GM23338 (cell line): ENCODE measurements around the gene PPP2R2D. TPM values are rescaled to one million over a fixed set of nuclear protein-coding genes. Genes with fewer than 3 reads are reported as not detected.

Experiments
- ATAC-seq: fragments of 200-7000 bp; cut with Tn5 transposase; 3 replicates; pipeline ENCODE4 v1.9.1; 2020
- DNase-seq: peaks from one replicate; pipeline ENCODE4 v3.0.0-alpha.2; 2015; ENCODE audit warnings: low spot score
- H2AFZ ChIP-seq: fragments of 200-600 bp; sonication (generic); 2 replicates; pipeline ENCODE4 v1.8.0; 2016; ENCODE audit warnings: antibody characterized with exemption, mild to moderate bottlenecking, moderate library complexity
- H3F3A ChIP-seq: fragments of 200-600 bp; sonication (generic); replicated peaks from 2 replicates; pipeline ENCODE4 v1.8.0; 2017; ENCODE audit warnings: antibody characterized with exemption, mixed run types, low read depth
- H3K27ac ChIP-seq: fragments of 200-600 bp; sonication (generic); 2 replicates; pipeline ENCODE4 v1.6.1; 2016; ENCODE audit warnings: low read depth
- H3K27me3 ChIP-seq: fragments of 200-600 bp; sonication (generic); 2 replicates; pipeline ENCODE4 v1.8.0; 2016; ENCODE audit warnings: mild to moderate bottlenecking, mixed run types, moderate library complexity; ENCODE audit not compliant: insufficient read depth
- H3K36me3 ChIP-seq: fragments of 200-600 bp; sonication (generic); 2 replicates; pipeline ENCODE4 v1.8.0; 2016; ENCODE audit warnings: mild to moderate bottlenecking; ENCODE audit not compliant: insufficient read depth
- H3K4me1 ChIP-seq: fragments of 200-600 bp; sonication (generic); 2 replicates; pipeline ENCODE4 v1.8.0; 2016; ENCODE audit warnings: mild to moderate bottlenecking, moderate library complexity; ENCODE audit not compliant: insufficient read depth
- H3K4me2 ChIP-seq: fragments of 200-600 bp; sonication (generic); 2 replicates; pipeline ENCODE4 v1.7.1; 2017; ENCODE audit warnings: mixed run types
- H3K4me3 ChIP-seq: fragments of 200-600 bp; sonication (generic); 2 replicates; pipeline ENCODE4 v1.6.1; 2016; ENCODE audit warnings: mixed run types
- H3K79me2 ChIP-seq: fragments of 200-600 bp; sonication (generic); replicated peaks from 2 replicates; pipeline ENCODE4 v1.8.0; 2017; ENCODE audit warnings: mild to moderate bottlenecking; ENCODE audit not compliant: insufficient read depth
- H3K9me2 ChIP-seq: fragments of 200-600 bp; sonication (generic); 2 replicates; pipeline ENCODE4 v1.8.0; 2017; ENCODE audit not compliant: insufficient read depth
- H4K20me1 ChIP-seq: fragments of 200-600 bp; sonication (generic); replicated peaks from 2 replicates; pipeline ENCODE4 v1.8.0; 2017; ENCODE audit warnings: mild to moderate bottlenecking; ENCODE audit not compliant: insufficient read depth
- H3K27ac Mint-ChIP-seq: 2 replicates; pipeline ENCODE4 v1.8.0; 2020; ENCODE audit warnings: inconsistent platforms, mild to moderate bottlenecking, moderate library complexity, mixed read lengths
- H3K27me3 Mint-ChIP-seq: 3 replicates; pipeline ENCODE4 v1.8.0; 2022; ENCODE audit warnings: low read depth, mild to moderate bottlenecking, moderate library complexity, mixed read lengths, inconsistent platforms; ENCODE audit not compliant: insufficient read depth, poor library complexity
- H3K36me3 Mint-ChIP-seq: 3 replicates; pipeline ENCODE4 v1.8.0; 2021; ENCODE audit warnings: low read depth, mild to moderate bottlenecking, inconsistent platforms, moderate library complexity, mixed read lengths
- H3K4me1 Mint-ChIP-seq: 3 replicates; pipeline ENCODE4 v1.8.0; 2020; ENCODE audit warnings: mild to moderate bottlenecking, inconsistent platforms, mixed read lengths
- H3K4me3 Mint-ChIP-seq: 3 replicates; pipeline ENCODE4 v1.8.0; 2021; ENCODE audit warnings: moderate library complexity, mild to moderate bottlenecking, inconsistent platforms, mixed read lengths
- H3K9me3 Mint-ChIP-seq: 3 replicates; pipeline ENCODE4 v1.8.0; 2020; ENCODE audit warnings: moderate library complexity, mild to moderate bottlenecking, inconsistent platforms, mixed read lengths
- CREB1 ChIP-seq: fragments of 250-450 bp; sonication (Bioruptor Pico); IDR thresholded peaks from 2 replicates; pipeline ENCODE4 v1.5.0; 2020; ENCODE audit warnings: low read depth, mild to moderate bottlenecking, moderate library complexity
- CTCF ChIP-seq, 2 experiments: fragments of 200-600 bp in 1 of 2; sonication (generic) in 1 of 2; conservative IDR thresholded peaks; 2 replicates each; pipeline versions ENCODE4 v1.5.1 to v1.6.1; 2016 to 2017; ENCODE audit warnings: antibody characterized with exemption in 2 of 2, low read depth in 2 of 2, mild to moderate bottlenecking in 2 of 2, moderate library complexity in 1 of 2
- ETS1 ChIP-seq: IDR thresholded peaks from 2 replicates; pipeline ENCODE4 v1.6.1; 2016; ENCODE audit warnings: antibody characterized with exemption
- EZH2 ChIP-seq: fragments of 200-600 bp; sonication (generic); IDR thresholded peaks from one replicate; pipeline ENCODE4 v1.8.0; 2017; ENCODE audit warnings: antibody characterized with exemption, mild to moderate bottlenecking, low read depth; ENCODE audit not compliant: unreplicated experiment
- JUNB ChIP-seq: IDR thresholded peaks from one replicate; pipeline ENCODE4 v1.6.1; 2016; ENCODE audit warnings: antibody characterized with exemption; ENCODE audit not compliant: unreplicated experiment
- NANOG ChIP-seq: IDR thresholded peaks from 2 replicates; pipeline ENCODE4 v1.6.1; 2016; ENCODE audit warnings: antibody characterized with exemption, borderline replicate concordance
- POLR2AphosphoS5 ChIP-seq: IDR thresholded peaks from 2 replicates; pipeline ENCODE4 v1.6.1; 2016; ENCODE audit warnings: antibody characterized with exemption, low read depth
- REST ChIP-seq: IDR thresholded peaks from one replicate; pipeline ENCODE4 v1.6.1; 2018; ENCODE audit warnings: antibody characterized with exemption; ENCODE audit not compliant: unreplicated experiment
- STAT1 ChIP-seq: IDR thresholded peaks from one replicate; pipeline ENCODE4 v1.6.1; 2016; ENCODE audit warnings: antibody characterized with exemption; ENCODE audit not compliant: unreplicated experiment
- ZNF331 ChIP-seq: fragments of 250-450 bp; sonication (Bioruptor Pico); IDR thresholded peaks from 2 replicates; pipeline ENCODE4 v1.5.0; 2020; ENCODE audit warnings: low read depth, mild to moderate bottlenecking, moderate library complexity
- ZNF462 ChIP-seq: fragments of 250-450 bp; sonication (Bioruptor Pico); IDR thresholded peaks from 2 replicates; pipeline ENCODE4 v1.5.0; 2020; ENCODE audit warnings: mild to moderate bottlenecking, moderate library complexity
- polyA plus RNA-seq: library from polyadenylated mRNA; unstranded; fragments of >200 nt; fragmentation: Nextera tagmentation; extraction: Ambion mirVana; gene quantifications from 2 replicates; pipeline ENCODE4 v1.2.1, GENCODE V29; 2016
- total RNA-seq: library from RNA; depleted of rRNA; stranded (reverse); fragments of >200 nt; shearing (Covaris generic); gene quantifications from 2 replicates; pipeline ENCODE4 v1.2.3, GENCODE V29; 2014

PPP2R2D gene
- total and polyA plus RNA-seq, 2 experiments from 2014 or later, result 28.8 to 33.7 TPM

GRCh38 chr10:132002004-132002403 lies 101.2 kb downstream of the PPP2R2D start (continued):
- TF ChIP-seq ZNF462 (CRISPR knock-in tag) (no peak), ZNF331 (no peak), POLR2AphosphoS5 (no peak)

GRCh38 chr10:132003282-132003924 lies 102.6 kb downstream of the PPP2R2D start:
- H3K9me3 Mint-ChIP-seq, result peaks cover 11% of the 10 kb centered on the region
- no peaks in the 10 kb centered on the region for H3K79me2 ChIP-seq
- H3K4me3 ChIP-seq, result no peak overlapping the region
- H3K9me2 ChIP-seq, result no peaks in the 10 kb centered on the region
- H3K27me3 ChIP-seq, result no peaks in the 10 kb centered on the region
- H4K20me1 ChIP-seq, result no peaks in the 10 kb centered on the region
- peaks cover 62% of the 10 kb centered on the region for H3K4me1 Mint-ChIP-seq
- peaks cover 11% of the 10 kb centered on the region for H3K36me3 Mint-ChIP-seq
- H3K27me3 Mint-ChIP-seq, result peaks cover 14% of the 10 kb centered on the region
- no peaks in the 10 kb centered on the region; the same call in 1 of the 2 replicates for H3F3A ChIP-seq
- ATAC-seq (no peak), DNase-seq (no peak)
- peaks cover 40% of the 10 kb centered on the region for H3K4me1 ChIP-seq
- no peak overlapping the region for H3K27ac Mint-ChIP-seq
- TF ChIP-seq JUNB (no peak), NANOG (no peak), STAT1 (no peak), EZH2 (no peak), REST (no peak), ETS1 (no peak), CTCF (conservative IDR thresholded peaks at IDR 0.05; ENCODE audit: low read depth in 2 of 2) (no peak), CREB1 (CRISPR knock-in tag) (no peak)
- H3K4me2 ChIP-seq, result no peak overlapping the region
- no peak overlapping the region for H3K27ac ChIP-seq
- no peaks in the 10 kb centered on the region for H3K36me3 ChIP-seq
- H2AFZ ChIP-seq, result no peak overlapping the region
- no peak overlapping the region for H3K4me3 Mint-ChIP-seq
